Astrocyte (in vitro differentiated cells and primary cell): Measurements from ENCODE around the gene MLIP.

ENCODE experiments used
- CTCF ChIP-seq: IDR thresholded peaks from 2 replicates; pipeline ENCODE4 v1.5.1; 2011; ENCODE audit warnings: low read depth, mild to moderate bottlenecking, inconsistent platforms, low read length, moderate library complexity; ENCODE audit not compliant: insufficient read depth
- EZH2 ChIP-seq: IDR thresholded peaks from 2 replicates; pipeline ENCODE4 v1.6.1; 2012; ENCODE audit warnings: mild to moderate bottlenecking, low read length, inconsistent platforms; ENCODE audit not compliant: insufficient read depth

- no peak for TF ChIP-seq CTCF
- no peak for TF ChIP-seq EZH2
Measured at GRCh38 chr6:54310377-54311152, 199.3 kb downstream of the MLIP start.
